Activated CD8-positive, alpha-beta T cell treated with anti-CD3 and anti-CD28 coated beads, Interleukin-2, amount 10 ng/mL, durations not matched to agents 7 days and 5 days (primary cell): ENCODE results near the gene LDOC1. TPM values are rescaled to one million over a fixed set of nuclear protein-coding genes. Genes with fewer than 3 reads are reported as not detected.
A peak's percentile ranks its signal among the peaks of the same experiment; 100 is the strongest.
"Not testable (repeated sequence)": the region's sequence is repeated elsewhere in the genome, so short reads cannot be mapped to it uniquely, and the experiment has no call there.

Experiments used
- ATAC-seq: fragments of 150-1000 bp; cut with Tn5 transposase; one replicate; pipeline ENCODE4 v1.10.0; 2021; ENCODE audit warnings: moderate library complexity
- CTCF ChIA-PET: fragments of 350-600 bp; sonication (Branson Sonifier 250); formaldehyde crosslinking; loops from one replicate; lab custom pipeline; 2021; ENCODE audit warnings: antibody characterized with exemption; lab: Charles Lee
- POLR2A ChIA-PET: fragments of 350-600 bp; sonication (Branson Sonifier 250); formaldehyde crosslinking; loops from one replicate; lab custom pipeline; 2021; ENCODE audit warnings: antibody characterized with exemption; lab: Charles Lee
- DNase-seq: peaks from one replicate; pipeline ENCODE4 v3.0.0-alpha.2; 2020
- H3K27ac Mint-ChIP-seq: one replicate; pipeline ENCODE4 v1.8.0; 2021; ENCODE audit warnings: mild to moderate bottlenecking, mixed read lengths
- H3K27me3 Mint-ChIP-seq: one replicate; pipeline ENCODE4 v1.8.0; 2021; ENCODE audit warnings: low read depth, mixed read lengths
- H3K36me3 Mint-ChIP-seq: one replicate; pipeline ENCODE4 v1.8.0; 2021; ENCODE audit warnings: low read depth, mixed read lengths
- H3K4me1 Mint-ChIP-seq: one replicate; pipeline ENCODE4 v1.8.0; 2021; ENCODE audit warnings: low read depth, mixed read lengths
- H3K4me3 Mint-ChIP-seq: one replicate; pipeline ENCODE4 v1.8.0; 2021; ENCODE audit warnings: mild to moderate bottlenecking, mixed read lengths
- H3K9me3 Mint-ChIP-seq: one replicate; pipeline ENCODE4 v1.8.0; 2022; ENCODE audit warnings: mixed read lengths; ENCODE audit not compliant: insufficient read depth
- total RNA-seq, 2 experiments: library from RNA; stranded (reverse); gene quantifications; one replicate each; pipeline ENCODE4 v1.2.3, GENCODE V29; 2021

LDOC1 gene
- total RNA-seq, 2 experiments from 2014 or later = 3.0 to 4.2 TPM

DNA sequence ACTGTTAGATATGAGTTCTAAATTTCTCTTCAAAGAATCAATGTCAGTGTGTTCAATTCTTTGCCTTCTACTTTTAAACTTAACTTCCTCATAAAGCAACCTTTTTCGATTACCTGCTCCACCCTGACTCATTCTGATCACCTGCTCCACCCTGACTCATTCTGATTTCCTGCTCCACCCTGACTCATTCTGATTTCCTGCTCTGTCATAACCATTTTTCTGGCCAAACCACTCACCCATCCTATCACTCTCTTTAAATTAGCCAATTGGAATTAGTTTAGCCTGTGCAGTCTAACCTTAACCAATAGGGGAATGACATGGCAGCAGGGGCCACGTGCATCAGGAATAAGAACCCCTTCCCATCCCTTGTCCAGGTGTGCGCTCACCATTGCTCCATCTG, 21.7 kb downstream of the LDOC1 start:
- H3K4me3 Mint-ChIP-seq, H3K9me3 Mint-ChIP-seq, H3K36me3 Mint-ChIP-seq, ATAC-seq, CTCF ChIA-PET, DNase-seq, H3K4me1 Mint-ChIP-seq, H3K27me3 Mint-ChIP-seq, POLR2A ChIA-PET: not testable (repeated sequence)
- H3K27ac Mint-ChIP-seq = peak overlapping the region; percentile 14

- Mint-ChIP-seq H3K4me1 (no peaks in the 10 kb centered on the region), H3K27ac (no peak overlapping the region), H3K4me3 (no peak overlapping the region), H3K9me3 (no peaks in the 10 kb centered on the region), H3K27me3 (no peaks in the 10 kb centered on the region), H3K36me3 (no peaks in the 10 kb centered on the region)
- DNase-seq (no peak), ATAC-seq (no peak)
- ChIA-PET POLR2A (no interaction called here), CTCF (no interaction called here)
Observed at GRCh38 chrX:141142946-141143345, 34.0 kb downstream of the LDOC1 start.

DNA sequence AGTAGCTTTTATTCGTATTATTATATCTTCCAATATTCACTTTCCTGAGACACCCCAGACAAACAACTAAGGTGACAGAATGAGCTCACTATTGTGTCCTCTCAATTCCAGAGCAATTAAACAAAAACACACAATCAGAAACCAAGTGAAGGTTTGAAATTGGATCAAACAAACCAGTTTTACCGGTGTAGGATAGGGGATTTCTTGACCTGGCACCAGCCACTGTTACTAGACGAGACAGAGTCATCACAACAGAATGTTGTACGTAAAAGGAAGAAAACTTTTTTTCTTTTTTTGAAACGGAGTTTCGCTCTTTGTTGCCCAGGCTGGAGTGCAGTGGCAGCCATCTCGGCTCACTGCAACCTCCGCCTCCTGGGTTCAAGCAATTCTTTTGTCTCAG, 43.7 kb downstream of the LDOC1 start:
- ChIA-PET CTCF (no interaction called here), POLR2A (no interaction called here)
- Mint-ChIP-seq H3K4me3 (no peak overlapping the region), H3K4me1 (no peaks in the 10 kb centered on the region), H3K27me3 (no peaks in the 10 kb centered on the region), H3K36me3 (no peaks in the 10 kb centered on the region), H3K27ac (no peak overlapping the region), H3K9me3 (no peaks in the 10 kb centered on the region)
- DNase-seq (no peak), ATAC-seq (no peak)

- no peaks in the 10 kb centered on the region for H3K9me3 Mint-ChIP-seq
- no peaks in the 10 kb centered on the region for H3K36me3 Mint-ChIP-seq
- H3K4me1 Mint-ChIP-seq = no peaks in the 10 kb centered on the region
- no peak overlapping the region for H3K4me3 Mint-ChIP-seq
- ChIA-PET POLR2A (no interaction called here), CTCF (no interaction called here)
- ATAC-seq (no peak), DNase-seq (no peak)
- no peak overlapping the region for H3K27ac Mint-ChIP-seq
- no peaks in the 10 kb centered on the region for H3K27me3 Mint-ChIP-seq
Observed at GRCh38 chrX:141127146-141127545, 49.8 kb downstream of the LDOC1 start.

Other genes starting within 250 kb of the LDOC1 start
- not detected for gene SPANXB1, start 174.5 kb downstream of the LDOC1 start, total RNA-seq
- gene SPANXC, start 65.4 kb upstream of the LDOC1 start, total RNA-seq = not detected